Uterus (tissue), 2 donors: ENCODE data around the gene LMTK2.

ENCODE experiments used
- CTCF ChIP-seq, 4 experiments: fragments of 200-600 bp in 2 of 4; fragments of 450-650 bp in 2 of 4; sonication (generic) in 2 of 4; IDR thresholded peaks; one replicate each; pipeline ENCODE4 v1.5.1; 2016 to 2019; ENCODE audit warnings: antibody characterized with exemption in 4 of 4, mild to moderate bottlenecking in 2 of 4, moderate library complexity in 1 of 4
- POLR2A ChIP-seq, 2 donors: fragments of 450-650 bp; IDR thresholded peaks; one replicate each; pipeline ENCODE4 v1.6.1; 2016; ENCODE audit warnings: antibody characterized with exemption in 2 of 2, mild to moderate bottlenecking in 1 of 2, moderate library complexity in 1 of 2

DNA sequence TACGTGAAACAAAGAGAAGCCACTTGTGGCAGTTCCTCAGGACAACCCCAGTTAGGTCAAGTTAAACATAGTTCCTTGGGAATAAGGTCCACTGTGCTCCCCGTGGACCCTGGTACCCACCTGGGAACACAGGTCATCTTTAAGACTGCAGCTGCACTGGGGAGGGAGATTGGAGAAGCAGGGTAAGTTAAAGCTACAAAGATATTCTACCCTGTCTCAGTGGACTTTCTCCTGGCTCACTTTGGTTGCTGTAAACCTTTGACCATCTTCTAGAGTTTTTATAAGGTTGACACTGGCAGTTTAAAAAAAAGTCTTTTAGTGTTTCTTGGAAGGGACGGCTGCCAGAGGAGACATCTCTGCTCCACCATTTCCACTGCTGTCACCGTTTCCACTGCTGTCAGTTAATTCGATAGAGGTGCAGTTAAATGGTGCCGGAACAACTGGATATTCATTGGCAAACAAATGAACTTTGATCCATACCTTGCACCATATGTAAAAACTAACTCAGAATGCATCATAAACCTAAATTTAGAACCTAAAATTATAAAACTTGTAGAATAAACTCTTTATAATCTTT is 42.5 kb downstream of the LMTK2 start:
- TF ChIP-seq CTCF (IDR thresholded peaks at IDR 0.05) (no peak), POLR2A (IDR thresholded peaks at IDR 0.05) (no peak)
